PC-3 (cell line): ENCODE results near the gene ZSCAN31.

Experiments used
- EZH2 ChIP-seq: fragments of 300-600 bp; sonication (generic); IDR thresholded peaks from one replicate; pipeline ENCODE4 v1.6.1; 2017; ENCODE audit warnings: antibody characterized with exemption, mild to moderate bottlenecking, low read length; ENCODE audit not compliant: unreplicated experiment
- EZH2phosphoT487 ChIP-seq: fragments of 300-600 bp; sonication (generic); IDR thresholded peaks from 2 replicates; pipeline ENCODE4 v1.6.1; 2018; ENCODE audit warnings: mild to moderate bottlenecking, antibody characterized with exemption, low read length, borderline replicate concordance
- TF ChIP-seq, protein P1 (sequence below): fragments of 300-600 bp; sonication (generic); conservative IDR thresholded peaks from 2 replicates; pipeline ENCODE4 v1.5.1; 2017; ENCODE audit warnings: antibody characterized with exemption, low read depth, mild to moderate bottlenecking, low read length

DNA sequence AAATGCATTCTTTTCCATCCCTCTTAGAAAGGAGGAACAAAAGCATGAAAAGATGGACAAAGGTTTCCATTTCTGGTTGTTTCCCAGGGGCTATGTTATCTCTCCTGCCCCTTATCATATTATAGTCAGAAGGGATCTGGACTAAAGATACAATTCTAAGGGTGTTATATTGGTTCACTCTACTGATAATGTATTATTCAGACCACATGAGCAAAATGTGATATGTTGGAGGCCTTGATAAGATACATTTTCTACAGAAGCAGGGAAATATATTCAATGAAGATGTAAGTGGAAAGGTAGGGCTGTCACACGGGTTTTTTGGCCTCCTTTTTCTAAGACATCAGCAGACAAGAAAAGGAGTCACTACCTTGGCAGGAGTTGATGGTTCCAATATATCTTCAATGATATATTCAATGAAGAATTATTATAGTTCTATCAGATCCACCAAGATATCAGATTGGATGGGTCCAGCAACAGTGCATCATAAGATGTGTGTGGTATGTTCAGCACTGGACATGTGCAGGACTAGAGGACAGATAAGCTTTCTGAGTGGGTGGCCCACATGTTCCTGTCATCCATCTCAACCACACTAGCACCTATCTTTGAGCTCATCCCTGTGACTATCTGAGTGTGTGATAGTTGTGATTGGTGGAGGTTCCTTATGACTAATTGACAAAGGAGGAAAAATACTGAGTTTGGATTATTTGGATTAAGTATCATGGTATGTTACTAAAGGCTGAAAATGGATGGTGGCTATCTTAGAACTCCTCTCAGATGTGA is 8.1 kb upstream of the ZSCAN31 start:
- TF ChIP-seq EZH2phosphoT487 (no peak), EZH2 (no peak)
- TF ChIP-seq, protein P1, sequence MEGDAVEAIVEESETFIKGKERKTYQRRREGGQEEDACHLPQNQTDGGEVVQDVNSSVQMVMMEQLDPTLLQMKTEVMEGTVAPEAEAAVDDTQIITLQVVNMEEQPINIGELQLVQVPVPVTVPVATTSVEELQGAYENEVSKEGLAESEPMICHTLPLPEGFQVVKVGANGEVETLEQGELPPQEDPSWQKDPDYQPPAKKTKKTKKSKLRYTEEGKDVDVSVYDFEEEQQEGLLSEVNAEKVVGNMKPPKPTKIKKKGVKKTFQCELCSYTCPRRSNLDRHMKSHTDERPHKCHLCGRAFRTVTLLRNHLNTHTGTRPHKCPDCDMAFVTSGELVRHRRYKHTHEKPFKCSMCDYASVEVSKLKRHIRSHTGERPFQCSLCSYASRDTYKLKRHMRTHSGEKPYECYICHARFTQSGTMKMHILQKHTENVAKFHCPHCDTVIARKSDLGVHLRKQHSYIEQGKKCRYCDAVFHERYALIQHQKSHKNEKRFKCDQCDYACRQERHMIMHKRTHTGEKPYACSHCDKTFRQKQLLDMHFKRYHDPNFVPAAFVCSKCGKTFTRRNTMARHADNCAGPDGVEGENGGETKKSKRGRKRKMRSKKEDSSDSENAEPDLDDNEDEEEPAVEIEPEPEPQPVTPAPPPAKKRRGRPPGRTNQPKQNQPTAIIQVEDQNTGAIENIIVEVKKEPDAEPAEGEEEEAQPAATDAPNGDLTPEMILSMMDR: no peak
